ENCODE measurements around the gene LDHAL6B.

Gene LDHAL6B

GRCh38 chr15:59251001-59251845, 44.6 kb downstream of the LDHAL6B start:
- no peak for DNase-seq (ENCODE audit: low read depth, low spot score)

- no peak for DNase-seq (ENCODE audit: low read depth, low spot score)
Observed at GRCh38 chr15:59252137-59252536, 45.5 kb downstream of the LDHAL6B start.

GRCh38 chr15:59255680-59256336, 49.2 kb downstream of the LDHAL6B start:
- DNase-seq (ENCODE audit: low read depth, low spot score): no peak

GRCh38 chr15:59256482-59256881, 49.8 kb downstream of the LDHAL6B start:
- DNase-seq (ENCODE audit: low read depth, low spot score): no peak

- no peak for DNase-seq (ENCODE audit: low read depth, low spot score)
Observed at GRCh38 chr15:59257140-59257539, 50.5 kb downstream of the LDHAL6B start.
